HuH-7.5 (cell line): ENCODE results near the gene EME2.

Source experiments
- DNase-seq: peaks from one replicate; pipeline ENCODE4 v3.0.0; 2011; ENCODE audit warnings: low spot score

The EME2 gene

DNA sequence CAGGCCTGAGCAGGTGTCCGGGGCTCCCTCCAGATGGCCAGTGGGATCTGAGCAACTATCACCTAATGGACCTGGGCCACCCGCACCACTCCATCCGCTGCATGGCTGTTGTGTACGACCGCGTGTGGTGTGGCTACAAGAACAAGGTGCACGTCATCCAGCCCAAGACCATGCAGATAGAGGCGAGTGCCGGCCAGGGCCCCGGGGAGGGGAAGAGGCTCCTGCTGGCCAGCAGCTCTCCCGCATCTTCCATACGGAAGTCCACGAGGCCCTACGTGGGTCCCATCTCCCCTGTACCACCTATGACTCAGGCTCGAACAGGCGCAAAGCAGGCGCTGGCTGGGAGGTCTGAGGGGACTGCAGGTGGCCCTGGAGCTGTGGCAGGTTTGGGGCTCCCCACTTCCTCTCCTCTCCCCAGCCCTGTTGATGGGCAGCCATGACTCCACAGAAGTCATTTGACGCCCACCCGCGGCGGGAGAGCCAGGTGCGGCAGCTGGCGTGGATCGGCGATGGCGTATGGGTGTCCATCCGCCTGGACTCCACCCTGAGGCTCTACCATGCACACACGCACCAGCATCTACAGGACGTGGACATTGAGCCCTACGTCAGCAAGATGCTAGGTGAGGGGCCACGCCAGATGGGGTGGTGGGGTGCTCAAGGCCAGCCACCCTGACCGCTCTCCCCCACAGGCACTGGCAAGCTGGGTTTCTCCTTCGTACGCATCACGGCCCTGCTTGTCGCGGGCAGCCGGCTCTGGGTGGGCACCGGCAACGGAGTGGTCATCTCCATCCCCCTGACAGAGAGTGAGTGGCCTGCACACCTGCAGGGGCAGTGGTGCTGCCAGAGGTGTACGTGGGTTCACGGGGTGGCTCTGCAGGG is 5.3 kb upstream of the EME2 start:
- no peak for DNase-seq

DNA sequence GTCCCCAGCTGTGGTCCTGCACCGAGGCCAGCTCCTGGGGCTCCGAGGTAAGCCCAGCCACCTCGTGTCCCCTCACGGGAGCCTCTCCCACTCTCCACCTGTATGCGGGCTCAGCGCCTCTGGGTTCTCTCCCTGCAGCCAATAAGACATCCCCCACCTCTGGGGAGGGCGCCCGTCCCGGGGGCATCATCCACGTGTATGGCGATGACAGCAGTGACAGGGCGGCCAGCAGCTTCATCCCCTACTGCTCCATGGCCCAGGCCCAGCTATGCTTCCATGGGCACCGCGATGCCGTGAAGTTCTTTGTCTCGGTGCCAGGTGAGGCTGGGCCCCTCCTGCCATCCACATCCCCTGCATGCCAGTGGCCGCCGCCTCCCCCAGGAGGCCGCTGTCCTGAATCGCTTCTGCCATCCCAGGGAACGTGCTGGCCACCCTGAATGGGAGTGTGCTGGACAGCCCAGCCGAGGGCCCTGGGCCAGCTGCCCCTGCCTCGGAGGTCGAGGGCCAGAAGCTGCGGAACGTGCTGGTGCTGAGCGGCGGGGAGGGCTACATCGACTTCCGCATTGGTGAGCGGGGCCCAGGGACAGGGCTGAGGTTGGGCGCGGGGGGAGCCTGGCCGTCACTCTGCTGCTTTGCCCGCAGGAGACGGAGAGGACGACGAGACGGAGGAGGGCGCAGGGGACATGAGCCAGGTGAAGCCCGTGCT is 4.4 kb upstream of the EME2 start:
- DNase-seq: no peak

- DNase-seq: no peak
Observed at GRCh38 chr16:1768767-1769401, 3.7 kb upstream of the EME2 start.

DNA sequence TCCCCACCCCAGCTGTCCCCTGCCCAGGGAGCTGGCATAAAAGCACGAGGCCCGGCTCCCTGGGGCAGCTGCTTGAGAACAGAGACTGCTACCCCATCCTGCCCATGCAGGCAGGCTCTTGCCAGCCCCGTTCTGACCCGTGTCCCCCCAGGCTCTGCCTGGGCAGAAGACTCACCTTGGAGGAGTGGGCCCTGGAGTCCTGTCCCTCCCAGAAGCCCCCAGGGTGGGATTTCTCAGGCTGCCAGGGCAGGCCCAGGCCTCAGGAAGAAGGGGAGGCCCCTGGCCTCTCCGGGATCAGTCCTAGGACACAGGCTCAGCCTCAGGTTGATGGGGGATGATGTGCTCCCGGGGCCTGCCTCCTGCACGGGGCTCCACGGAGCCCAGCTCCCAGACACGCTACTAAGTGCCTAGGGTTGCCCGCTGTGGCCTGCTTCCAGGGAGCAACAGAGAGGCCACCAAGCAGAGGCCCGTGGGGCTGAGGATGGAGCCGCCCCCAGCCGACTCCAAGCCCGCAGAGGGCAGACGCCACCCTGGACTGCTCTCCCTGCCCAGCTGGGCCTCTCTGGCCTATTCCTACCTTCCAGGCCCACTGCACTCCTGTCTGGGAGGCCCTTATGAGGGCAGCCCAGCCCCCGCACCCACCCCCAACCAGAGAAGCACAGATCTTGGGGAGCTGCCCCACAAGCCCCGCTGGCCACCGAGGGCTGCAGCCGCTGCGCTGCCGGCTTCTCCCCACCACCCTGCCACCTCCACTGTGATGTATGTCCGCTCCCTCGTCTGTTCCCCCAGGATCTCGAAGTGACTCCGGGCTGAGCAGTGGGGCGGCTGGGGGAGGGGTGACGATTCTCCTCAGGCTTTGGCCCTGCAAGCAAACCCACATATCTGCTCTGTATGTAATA is 3.0 kb upstream of the EME2 start:
- no peak for DNase-seq

DNA sequence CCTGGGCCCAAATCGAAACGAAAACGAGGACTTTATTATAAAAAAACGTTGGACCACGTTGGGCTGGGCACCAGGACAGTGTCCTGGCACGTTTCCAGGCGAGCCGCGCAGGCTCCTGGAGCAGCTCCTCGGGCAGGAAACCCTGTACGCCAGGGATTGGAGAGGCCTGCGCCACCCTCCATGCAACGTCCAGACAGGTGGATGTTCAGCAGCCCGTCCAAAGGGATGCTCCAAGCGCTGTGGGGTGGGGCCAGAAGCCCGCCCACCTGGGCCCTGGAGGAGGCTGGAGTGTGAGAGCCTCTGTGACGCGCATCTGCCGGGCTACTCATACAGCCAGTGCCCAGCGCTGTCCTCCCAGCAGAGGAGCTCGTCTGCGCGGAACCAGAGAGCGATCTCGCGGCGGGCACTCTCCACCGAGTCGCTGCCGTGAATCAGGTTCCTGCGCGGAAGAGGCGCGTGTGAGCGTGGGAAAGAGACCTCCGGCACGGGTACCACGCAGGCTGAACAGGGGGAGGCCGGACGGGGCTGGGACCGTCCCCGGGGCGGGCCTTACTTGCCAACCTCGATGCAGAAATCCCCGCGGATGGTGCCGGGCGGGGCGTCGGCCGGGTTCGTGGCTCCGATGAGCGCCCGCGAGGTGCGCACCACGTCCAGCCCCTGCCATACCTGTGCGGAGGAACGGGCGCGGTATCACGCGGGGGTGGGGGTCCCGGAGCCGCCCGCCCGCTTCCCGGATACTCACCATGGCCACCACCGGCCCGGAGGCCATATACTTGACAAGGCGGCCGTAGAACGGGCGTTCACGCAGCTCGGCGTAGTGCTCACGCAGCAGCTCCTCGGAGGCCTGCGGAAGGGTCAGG is 2.1 kb upstream of the EME2 start:
- peak; percentile 47 for DNase-seq

- peak; percentile 83 for DNase-seq
Observed at GRCh38 chr16:1771188-1771863, 1.3 kb upstream of the EME2 start, which contains the start of gene NME3. TSS of gene NME3 (minus strand) at chr16:1771543. CDS start at chr16:1771534, 9 bp downstream.

- no peak for DNase-seq
Observed at GRCh38 chr16:1771864-1772361, 697 bp upstream of the EME2 start.

- DNase-seq: peak; percentile 90
Observed at GRCh38 chr16:1772908-1773702, 495 bp downstream of the EME2 start, which contains the start of gene MRPS34. TSS of gene MRPS34 (minus strand) at chr16:1773134. CDS start at chr16:1773119, 15 bp downstream.

GRCh38 chr16:1773703-1774447 is 1.3 kb downstream of the EME2 start:
- DNase-seq: no peak

DNA sequence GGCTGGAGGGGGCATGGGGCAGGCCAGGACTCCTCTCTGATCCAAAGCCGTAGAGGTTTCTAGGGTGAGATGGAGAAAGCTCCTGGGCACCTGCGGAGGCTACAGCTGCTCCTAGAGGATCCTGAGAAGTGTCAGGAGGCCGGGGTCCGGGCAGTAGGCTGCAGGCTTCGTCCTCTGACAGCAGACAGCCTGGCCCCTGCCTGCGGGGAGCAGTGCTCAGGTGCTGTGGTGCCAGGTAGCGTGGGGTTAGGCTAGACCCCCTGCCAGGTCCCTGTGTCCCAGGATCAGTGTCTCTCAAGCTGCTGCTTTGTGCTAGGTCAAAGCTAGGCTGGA is 1.8 kb downstream of the EME2 start:
- no peak for DNase-seq

DNA sequence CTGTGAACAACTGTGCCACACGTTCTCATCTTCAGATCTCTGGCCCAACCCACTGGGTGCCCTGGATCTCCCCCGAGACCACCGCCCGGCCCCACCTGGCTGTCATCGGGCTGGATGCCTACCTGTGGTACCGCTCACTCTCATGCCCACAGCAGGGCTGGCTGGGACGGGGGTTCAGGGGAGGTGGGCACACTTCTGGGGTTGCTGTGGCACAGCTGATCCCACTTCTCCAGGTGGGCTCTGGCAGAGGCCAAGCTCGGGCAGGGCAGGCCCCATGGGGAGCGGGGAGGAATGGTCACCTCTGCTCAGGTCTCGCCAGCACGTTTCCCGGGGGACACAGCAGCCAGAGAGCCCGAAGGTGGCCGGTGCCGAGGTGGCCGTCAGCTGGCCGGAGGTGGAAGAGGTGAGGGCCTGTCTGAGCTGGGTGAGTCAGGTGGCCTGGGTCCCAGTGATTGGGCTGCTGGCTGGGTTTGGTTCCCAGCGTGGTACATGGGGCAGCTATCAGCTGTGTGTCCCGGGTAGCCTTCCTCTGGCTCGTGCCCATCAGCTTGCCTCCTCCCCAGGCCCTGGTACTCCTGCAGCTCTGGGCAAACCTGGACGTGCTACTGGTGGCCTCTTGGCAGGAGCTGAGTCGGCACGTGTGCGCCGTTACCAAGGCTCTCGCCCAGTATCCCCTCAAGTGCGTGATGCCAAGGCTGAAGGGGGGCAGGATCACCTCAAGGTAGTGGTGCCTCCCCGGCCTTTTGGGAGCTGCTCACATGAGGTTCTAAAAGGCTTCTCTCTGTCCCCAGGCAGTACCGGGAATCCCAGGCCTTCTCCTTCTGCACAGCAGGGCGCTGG is 2.6 kb downstream of the EME2 start:
- DNase-seq: no peak

DNA sequence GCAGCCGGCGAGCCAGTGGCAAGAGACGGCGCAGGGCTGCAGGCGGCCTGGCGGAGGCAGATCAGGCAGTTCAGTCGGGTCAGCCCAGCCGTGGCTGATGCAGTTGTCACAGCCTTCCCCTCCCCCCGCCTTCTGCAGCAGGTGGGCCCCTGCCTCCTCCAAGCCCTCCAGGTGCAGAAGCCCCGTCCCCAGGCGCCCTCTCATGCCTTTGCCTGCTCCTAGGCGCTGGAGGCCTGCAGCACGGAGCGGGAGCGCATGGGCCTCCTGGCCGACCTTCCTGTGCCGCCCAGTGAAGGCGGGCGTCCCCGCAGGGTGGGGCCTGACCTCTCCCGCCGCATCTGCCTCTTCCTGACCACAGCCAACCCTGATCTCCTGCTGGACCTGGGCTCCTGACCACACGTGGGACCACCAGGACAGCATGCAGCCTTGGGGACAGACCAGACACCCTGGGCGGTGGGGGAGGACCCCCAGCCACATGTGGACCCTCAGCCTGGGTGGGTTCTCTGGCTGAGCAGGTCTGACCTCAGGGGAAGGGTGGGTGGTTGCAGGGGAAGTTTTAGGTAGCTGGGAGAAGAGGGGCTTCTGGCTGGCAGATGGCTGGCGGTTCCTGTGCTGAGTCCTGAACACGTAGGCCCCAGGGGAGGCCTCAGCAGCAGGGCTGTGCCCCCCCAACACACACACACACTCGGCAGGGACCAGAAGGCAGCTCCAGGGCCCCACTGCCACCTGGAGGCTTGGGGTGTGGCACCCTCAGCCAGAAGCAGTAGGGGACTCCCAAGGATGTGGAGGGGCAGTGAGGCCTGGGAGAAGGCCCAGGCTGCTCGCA is 3.4 kb downstream of the EME2 start:
- no peak for DNase-seq

DNA sequence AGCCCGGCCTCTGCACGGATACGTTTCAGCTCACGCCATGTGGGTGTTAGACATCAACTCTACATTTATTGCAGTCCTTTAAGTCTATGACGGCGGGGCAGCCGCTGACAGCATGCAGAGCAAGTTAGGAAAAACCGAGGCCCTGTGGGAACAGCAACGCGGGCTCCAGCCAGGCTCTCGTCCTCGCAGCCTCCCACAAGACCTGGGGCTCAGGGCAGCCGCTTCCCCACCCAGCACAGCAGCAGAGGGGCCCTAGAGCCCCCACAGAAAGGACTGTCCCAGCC is 4.0 kb downstream of the EME2 start:
- DNase-seq: no peak

GRCh38 chr16:1776991-1777374 is 4.4 kb downstream of the EME2 start:
- DNase-seq: no peak

GRCh38 chr16:1777375-1778199 is 5.0 kb downstream of the EME2 start:
- DNase-seq: no peak
